Right renal pelvis (tissue), 4 donors: ENCODE data around the gene DIAPH2. TPM values are rescaled to one million over a fixed set of nuclear protein-coding genes. Genes with fewer than 3 reads are reported as not detected.

Experiments used
- DNase-seq, 4 donors: peaks; one replicate each; pipeline ENCODE4 v3.0.0-alpha.2; 2013; ENCODE audit warnings: low read depth in 4 of 4, low spot score in 3 of 4, missing footprints in 1 of 4
- polyA plus RNA-seq, 4 donors: library from polyadenylated mRNA; unstranded; fragments of 120-200 nt; gene quantifications; one replicate each; pipeline ENCODE4 v1.2.1, GENCODE V29; 2013; ENCODE audit not compliant: insufficient read length in 4 of 4

DIAPH2 gene
- 1 to 10 TPM; 7.8 to 9.6 (median 9.0) TPM for polyA plus RNA-seq

- peak in 1 of 4 donors; percentile 26 for DNase-seq
These were observed at the start of gene DIAPH2 for GRCh38 chrX:96684339-96685209. Gene DIAPH2, plus strand, starts transcription at chrX:96684842.

GRCh38 chrX:96650023-96650422 lies 34.6 kb upstream of the DIAPH2 start:
- no peak for DNase-seq

GRCh38 chrX:96655947-96656623 lies 28.6 kb upstream of the DIAPH2 start:
- no peak for DNase-seq

- no peak for DNase-seq
These were observed 2.1 kb upstream of the DIAPH2 start for GRCh38 chrX:96682516-96682915.

GRCh38 chrX:96683997-96684338 lies 674 bp upstream of the DIAPH2 start:
- DNase-seq, result no peak

GRCh38 chrX:96685210-96686099 lies 813 bp downstream of the DIAPH2 start:
- peak in 1 of 4 donors; percentile 7 for DNase-seq

GRCh38 chrX:96687776-96688175 lies 3.1 kb downstream of the DIAPH2 start:
- no peak for DNase-seq

- no peak for DNase-seq
These were observed 4.1 kb downstream of the DIAPH2 start for GRCh38 chrX:96688789-96689188.

- no peak for DNase-seq
These were observed 5.3 kb downstream of the DIAPH2 start for GRCh38 chrX:96689991-96690390.

- no peak for DNase-seq
These were observed 7.8 kb downstream of the DIAPH2 start for GRCh38 chrX:96692454-96692853.

- DNase-seq, result no peak
These were observed 8.2 kb downstream of the DIAPH2 start for GRCh38 chrX:96692890-96693289.

GRCh38 chrX:96693407-96693806 lies 8.8 kb downstream of the DIAPH2 start:
- no peak for DNase-seq

- DNase-seq, result no peak
These were observed 11.8 kb downstream of the DIAPH2 start for GRCh38 chrX:96696462-96696861.

- no peak for DNase-seq
These were observed 16.0 kb downstream of the DIAPH2 start for GRCh38 chrX:96700625-96701024.

GRCh38 chrX:96703379-96703778 lies 18.7 kb downstream of the DIAPH2 start:
- no peak for DNase-seq

GRCh38 chrX:96703816-96704215 lies 19.2 kb downstream of the DIAPH2 start:
- DNase-seq, result no peak

- no peak for DNase-seq
These were observed 20.0 kb downstream of the DIAPH2 start for GRCh38 chrX:96704629-96705028.

GRCh38 chrX:96705905-96706304 lies 21.3 kb downstream of the DIAPH2 start:
- no peak for DNase-seq

GRCh38 chrX:96707804-96708203 lies 23.2 kb downstream of the DIAPH2 start:
- no peak for DNase-seq

GRCh38 chrX:96710031-96710430 lies 25.4 kb downstream of the DIAPH2 start:
- DNase-seq, result no peak

- DNase-seq, result no peak
These were observed 28.7 kb downstream of the DIAPH2 start for GRCh38 chrX:96713303-96713702.
